A549 (cell line): ENCODE measurements around the gene NOS3. TPM values are rescaled to one million over a fixed set of nuclear protein-coding genes. Genes with fewer than 3 reads are reported as not detected.

Experiments used
- ATAC-seq, 2 experiments: fragments of 200-7000 bp in 1 of 2; fragments of >200 bp in 1 of 2; cut with Nextera tagmentation in 1 of 2; cut with Tn5 transposase in 1 of 2; 3 replicates each; pipeline versions ENCODE4 v1.8.0 to v1.9.1; 2018 to 2020; ENCODE audit warnings: mild to moderate bottlenecking in 1 of 2, moderate library complexity in 1 of 2
- CTCF ChIA-PET: fragments of 300-600 bp; sonication (Branson Sonifier 250); formaldehyde crosslinking; extraction: SDS; loops from one replicate; lab custom pipeline; 2021; ENCODE audit warnings: antibody characterized with exemption, inconsistent platforms; lab: Yijun Ruan, JAX
- POLR2A ChIA-PET: fragments of 350-600 bp; formaldehyde crosslinking; extraction: SDS; loops from one replicate; lab custom pipeline; 2021; ENCODE audit warnings: antibody characterized with exemption, inconsistent platforms; lab: Yijun Ruan, JAX
- DNase-seq, 2 experiments: peaks; one replicate each; pipeline versions ENCODE4 v3.0.0 to v3.0.0-alpha.2; 2011 to 2016; ENCODE audit warnings: low read depth in 1 of 2, low spot score in 1 of 2
- FAIRE-seq: peaks from 2 replicates; lab custom pipeline; 2011; peaks lifted over from hg19 to GRCh38; lab: Jason Lieb, UNC
- H3K27ac ChIP-seq, 2 experiments: fragments of >200 bp; sonication (Bioruptor Twin); formaldehyde crosslinking; 3 replicates each; pipeline ENCODE4 v1.5.1; 2016 to 2017
- H3K4me1 ChIP-seq: fragments of >200 bp; sonication (Bioruptor Twin); formaldehyde crosslinking; 3 replicates; pipeline ENCODE4 v1.6.1; 2016
- H3K4me2 ChIP-seq: fragments of >200 bp; sonication (Bioruptor Twin); formaldehyde crosslinking; 3 replicates; pipeline ENCODE4 v1.6.1; 2016
- H3K4me3 ChIP-seq: fragments of >200 bp; sonication (Bioruptor Twin); formaldehyde crosslinking; 3 replicates; pipeline ENCODE4 v1.5.1; 2016
- H3K9me3 ChIP-seq: fragments of >200 bp; sonication (Bioruptor Twin); formaldehyde crosslinking; 3 replicates; pipeline ENCODE4 v1.6.1; 2016
- BHLHE40 ChIP-seq: IDR thresholded peaks from 2 replicates; pipeline ENCODE4 v1.6.1; 2012; ENCODE audit warnings: low read depth, low read length, inconsistent platforms
- CTCF ChIP-seq: fragments of >200 bp; sonication (Bioruptor Twin); formaldehyde crosslinking; IDR thresholded peaks from 3 replicates; pipeline ENCODE4 v1.5.1; 2016
- E2F6 ChIP-seq: IDR thresholded peaks from 2 replicates; pipeline ENCODE4 v1.6.1; 2012; ENCODE audit warnings: low read depth, borderline replicate concordance
- EHMT2 ChIP-seq: fragments of 200-600 bp; sonication (generic); IDR thresholded peaks from 2 replicates; pipeline ENCODE4 v1.6.1; 2016; ENCODE audit warnings: antibody characterized with exemption, low read depth, mild to moderate bottlenecking, moderate library complexity
- HDAC2 ChIP-seq: fragments of 200-600 bp; sonication (generic); IDR thresholded peaks from 2 replicates; pipeline ENCODE4 v1.6.1; 2016
- HMGXB4 ChIP-seq: fragments of 250-450 bp; sonication (Bioruptor Pico); IDR thresholded peaks from 2 replicates; pipeline ENCODE4 v1.5.0; 2021; ENCODE audit warnings: mild to moderate bottlenecking, moderate library complexity, borderline replicate concordance
- JUN ChIP-seq, 2 experiments: fragments of >200 bp; sonication (Bioruptor Twin); formaldehyde crosslinking; IDR thresholded peaks; 2 replicates in 1 of 2; 3 replicates in 1 of 2; pipeline ENCODE4 v1.6.1; 2016 to 2017
- KDM1A ChIP-seq: fragments of 200-600 bp; sonication (generic); IDR thresholded peaks from 2 replicates; pipeline ENCODE4 v1.6.1; 2016; ENCODE audit warnings: low read depth, mild to moderate bottlenecking
- MAX ChIP-seq: IDR thresholded peaks from 2 replicates; pipeline ENCODE4 v1.6.1; 2012
- NPAS2 ChIP-seq: fragments of 250-450 bp; sonication (Bioruptor Pico); IDR thresholded peaks from 2 replicates; pipeline ENCODE4 v1.8.0; 2022; ENCODE audit warnings: mild to moderate bottlenecking, moderate library complexity, borderline replicate concordance
- RAD21 ChIP-seq, 2 experiments: fragments of >200 bp in 1 of 2; sonication (Bioruptor Twin) in 1 of 2; formaldehyde crosslinking in 1 of 2; IDR thresholded peaks in 1 of 2; conservative IDR thresholded peaks in 1 of 2; 2 replicates in 1 of 2; 3 replicates in 1 of 2; pipeline ENCODE4 v1.6.1; 2012 to 2018; ENCODE audit warnings: inconsistent platforms in 1 of 2
- SMC3 ChIP-seq: fragments of >200 bp; sonication (Bioruptor Twin); formaldehyde crosslinking; IDR thresholded peaks from 3 replicates; pipeline ENCODE4 v1.6.1; 2018; ENCODE audit warnings: inconsistent platforms
- TP53 ChIP-seq: fragments of 250-450 bp; sonication (Bioruptor Pico); IDR thresholded peaks from 2 replicates; pipeline ENCODE4 v1.5.0; 2021; ENCODE audit warnings: mild to moderate bottlenecking, moderate library complexity
- ZC3H11A ChIP-seq: fragments of 450-650 bp; IDR thresholded peaks from 2 replicates; pipeline ENCODE4 v1.6.1; 2014; ENCODE audit warnings: antibody characterized with exemption, mild to moderate bottlenecking
- WGBS: methylation state at CpG from one replicate; pipeline ENCODE4 v1.1.6; 2017; ENCODE audit errors: missing lambda C conversion rate; 5-methylcytosine and 5-hydroxymethylcytosine counted together
- polyA plus RNA-seq, 4 experiments: library from polyadenylated mRNA; depleted of rRNA in 3 of 4; stranded (reverse); fragments of >200 nt; fragmentation: RNase III in 1 of 4; extraction: RNeasy Plus Mini Kit Qiagen cat#74134 plus additional on column Dnase treatment in 1 of 4; gene quantifications; 2 replicates in 3 of 4; 3 replicates in 1 of 4; pipeline ENCODE4 v1.2.3, GENCODE V29; 2011 to 2017

Gene NOS3
- polyA plus RNA-seq, 2 of the 4 experiments (the other 2 are of a cell fraction) = 0.52 to 0.71 TPM

GRCh38 chr7:150980663-150981062 is 10.2 kb upstream of the NOS3 start:
- WGBS = 38% methylated on average over 2 of the region's 2 CpGs
- H3K4me1 ChIP-seq = peaks cover 32% of the 10 kb centered on the region
- no peak overlapping the region for H3K4me3 ChIP-seq
- no peak for DNase-seq
- H3K27ac ChIP-seq = no peak overlapping the region
- no peaks in the 10 kb centered on the region for H3K9me3 ChIP-seq
- CTCF ChIA-PET = interaction anchor here (0.6 to 3.4 kb wide), 10 partner anchors 8 to 577 kb away, joined by 3 to 25 read pairs (median 6); partner anchors contain the start of gene NOS3
- no peak for ATAC-seq
- TF ChIP-seq RAD21 (conservative IDR thresholded peaks at IDR 0.05 in 1 of 2, IDR thresholded peaks at IDR 0.05 in 1 of 2) (no peak), HDAC2 (no peak), BHLHE40 (no peak), KDM1A (no peak), HMGXB4 (CRISPR knock-in tag) (no peak), JUN (IDR thresholded peaks at IDR 0.05) (no peak)
- POLR2A ChIA-PET = interaction anchor here (0.5 kb wide), 1 partner anchor 77 kb away, joined by 4 read pairs; no protein-coding TSS in a partner anchor
- FAIRE-seq = no peak
- H3K4me2 ChIP-seq = no peak overlapping the region

- no peak overlapping the region for H3K27ac ChIP-seq
- H3K4me1 ChIP-seq = peaks cover 27% of the 10 kb centered on the region
- H3K4me3 ChIP-seq = no peak overlapping the region
- ChIA-PET CTCF (interaction anchor here (1.1 to 3.4 kb wide), 3 partner anchors 19 to 83 kb away, joined by 3 to 25 read pairs (median 5); no protein-coding TSS in a partner anchor), POLR2A (no interaction called here)
- H3K4me2 ChIP-seq = no peak overlapping the region
- ATAC-seq (no peak), DNase-seq (no peak), FAIRE-seq (no peak)
- TF ChIP-seq ZC3H11A (no peak), NPAS2 (no peak), TP53 (no peak), BHLHE40 (no peak)
- H3K9me3 ChIP-seq = no peaks in the 10 kb centered on the region
- WGBS = 33% methylated on average over 5 of the region's 6 CpGs
Observed at GRCh38 chr7:150981644-150982043, 9.2 kb upstream of the NOS3 start.

- ChIA-PET CTCF (interaction anchor here (1.1 to 5.9 kb wide), 3 partner anchors 19 to 84 kb away, joined by 3 to 95 read pairs (median 5); no protein-coding TSS in a partner anchor), POLR2A (no interaction called here)
- TF ChIP-seq EHMT2 (no peak), E2F6 (no peak), TP53 (no peak), SMC3 (no peak), CTCF (no peak), MAX (no peak), KDM1A (no peak)
- Histone ChIP-seq H3K9me3 (no peaks in the 10 kb centered on the region), H3K4me1 (peaks cover 21% of the 10 kb centered on the region), H3K4me2 (no peak overlapping the region), H3K4me3 (no peak overlapping the region), H3K27ac (no peak overlapping the region)
- ATAC-seq (no peak), DNase-seq (no peak), FAIRE-seq (no peak)
- 6% methylated on average over 3 of the region's 3 CpGs for WGBS
Observed at GRCh38 chr7:150982351-150982750, 8.5 kb upstream of the NOS3 start.
